SH-SY5Y (cell line): ENCODE data around the gene ALKBH2.

ENCODE experiments used
- GATA2 ChIP-seq: IDR thresholded peaks from 2 replicates; pipeline ENCODE4 v1.6.1; 2011; ENCODE audit warnings: mild to moderate bottlenecking, low read depth, low read length
- GATA3 ChIP-seq: IDR thresholded peaks from 2 replicates; pipeline ENCODE4 v1.6.1; 2011; ENCODE audit warnings: low read depth, mild to moderate bottlenecking, low read length, moderate library complexity

DNA sequence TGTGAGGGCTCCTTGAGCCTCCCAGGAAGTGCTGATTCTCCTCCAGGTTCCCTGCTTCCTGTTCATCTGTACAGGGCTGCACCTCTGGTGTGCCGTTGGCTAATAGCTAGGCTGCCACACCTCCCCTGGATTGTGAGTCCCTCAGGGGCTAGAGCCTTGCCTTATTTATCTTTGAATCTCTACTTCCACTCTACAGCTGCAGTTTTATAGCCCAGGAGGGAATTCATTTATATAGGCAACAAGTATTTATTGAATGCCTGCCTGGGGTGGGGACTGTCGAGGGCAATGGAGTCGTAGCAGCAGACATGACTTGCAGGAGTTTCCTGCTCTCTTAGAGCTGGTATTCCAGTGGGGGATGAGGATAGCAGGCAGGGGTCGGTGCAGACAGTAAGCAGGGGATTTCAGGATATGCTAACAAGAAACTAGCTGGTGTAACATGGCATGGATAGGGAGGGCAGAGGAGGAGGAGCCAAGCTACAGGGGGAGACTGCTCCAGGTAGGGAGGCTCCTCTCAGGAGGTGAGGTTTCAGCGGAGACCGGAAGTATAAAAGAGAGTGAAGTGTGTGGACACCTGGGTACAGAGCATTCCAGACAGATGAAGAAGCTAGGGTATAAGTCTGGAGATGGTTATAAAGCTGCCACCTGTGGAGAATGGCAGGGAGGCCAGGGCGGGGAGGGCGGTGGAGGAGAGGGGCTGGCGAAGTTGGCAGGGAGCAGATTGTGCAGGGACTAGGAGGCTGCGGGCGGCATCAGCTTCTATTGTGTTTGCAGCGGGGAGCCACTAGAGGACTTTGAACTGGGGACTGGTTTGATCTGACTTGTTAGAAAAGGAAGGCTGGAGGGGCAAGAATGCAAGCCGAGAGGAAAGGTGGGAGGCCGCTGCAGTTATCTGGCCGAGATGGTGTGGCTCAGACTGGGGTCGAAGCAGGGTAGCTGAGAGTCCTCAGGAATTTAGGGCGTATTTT, 23.7 kb downstream of the ALKBH2 start:
- TF ChIP-seq GATA2 (no peak), GATA3 (no peak)
